T follicular helper cell (primary cell): ENCODE results near the gene MESP1.

ENCODE experiments used
- DNase-seq: peaks from one replicate; pipeline ENCODE4 v3.0.0-alpha.2; 2020; ENCODE audit warnings: low read depth

Gene MESP1

GRCh38 chr15:89781055-89781454, 30.0 kb upstream of the MESP1 start:
- DNase-seq, result no peak

GRCh38 chr15:89780601-89781000, 29.6 kb upstream of the MESP1 start:
- DNase-seq, result no peak

GRCh38 chr15:89778861-89779260, 27.8 kb upstream of the MESP1 start:
- no peak for DNase-seq

GRCh38 chr15:89777782-89778380, 26.8 kb upstream of the MESP1 start:
- DNase-seq, result no peak

GRCh38 chr15:89777073-89777751, 26.2 kb upstream of the MESP1 start:
- no peak for DNase-seq

- no peak for DNase-seq
These were observed 25.4 kb upstream of the MESP1 start, which contains the start of gene MESP2 for GRCh38 chr15:89776274-89777072. Gene MESP2, plus strand, starts transcription at chr15:89776332. Its CDS starts 26 bp downstream, at chr15:89776358.

GRCh38 chr15:89775815-89776214, 24.8 kb upstream of the MESP1 start:
- no peak for DNase-seq

- no peak for DNase-seq
These were observed 23.4 kb upstream of the MESP1 start for GRCh38 chr15:89774492-89774891.

- DNase-seq, result no peak
These were observed 22.0 kb upstream of the MESP1 start for GRCh38 chr15:89772932-89773583.

- DNase-seq, result no peak
These were observed 19.0 kb upstream of the MESP1 start for GRCh38 chr15:89770041-89770440.

GRCh38 chr15:89769366-89769765, 18.3 kb upstream of the MESP1 start:
- DNase-seq, result no peak

- DNase-seq, result no peak
These were observed 17.0 kb upstream of the MESP1 start for GRCh38 chr15:89768071-89768500.

- DNase-seq, result no peak
These were observed 16.4 kb upstream of the MESP1 start for GRCh38 chr15:89767411-89767915.

- no peak for DNase-seq
These were observed 15.6 kb upstream of the MESP1 start for GRCh38 chr15:89766357-89767311.

GRCh38 chr15:89765694-89766093, 14.6 kb upstream of the MESP1 start:
- DNase-seq, result no peak

- DNase-seq, result no peak
These were observed 10.9 kb upstream of the MESP1 start for GRCh38 chr15:89761929-89762328.

- no peak for DNase-seq
These were observed 10.2 kb upstream of the MESP1 start for GRCh38 chr15:89761009-89761831.

- DNase-seq, result peak; percentile 38
These were observed 9.4 kb upstream of the MESP1 start for GRCh38 chr15:89760303-89761008.

GRCh38 chr15:89759835-89760234, 8.8 kb upstream of the MESP1 start:
- no peak for DNase-seq
